Measurements from ENCODE around the gene EMID1.

The EMID1 gene

GRCh38 chr22:29298641-29299040 is 92.9 kb downstream of the EMID1 start:
- no peak for DNase-seq (ENCODE audit: low read depth)

DNA sequence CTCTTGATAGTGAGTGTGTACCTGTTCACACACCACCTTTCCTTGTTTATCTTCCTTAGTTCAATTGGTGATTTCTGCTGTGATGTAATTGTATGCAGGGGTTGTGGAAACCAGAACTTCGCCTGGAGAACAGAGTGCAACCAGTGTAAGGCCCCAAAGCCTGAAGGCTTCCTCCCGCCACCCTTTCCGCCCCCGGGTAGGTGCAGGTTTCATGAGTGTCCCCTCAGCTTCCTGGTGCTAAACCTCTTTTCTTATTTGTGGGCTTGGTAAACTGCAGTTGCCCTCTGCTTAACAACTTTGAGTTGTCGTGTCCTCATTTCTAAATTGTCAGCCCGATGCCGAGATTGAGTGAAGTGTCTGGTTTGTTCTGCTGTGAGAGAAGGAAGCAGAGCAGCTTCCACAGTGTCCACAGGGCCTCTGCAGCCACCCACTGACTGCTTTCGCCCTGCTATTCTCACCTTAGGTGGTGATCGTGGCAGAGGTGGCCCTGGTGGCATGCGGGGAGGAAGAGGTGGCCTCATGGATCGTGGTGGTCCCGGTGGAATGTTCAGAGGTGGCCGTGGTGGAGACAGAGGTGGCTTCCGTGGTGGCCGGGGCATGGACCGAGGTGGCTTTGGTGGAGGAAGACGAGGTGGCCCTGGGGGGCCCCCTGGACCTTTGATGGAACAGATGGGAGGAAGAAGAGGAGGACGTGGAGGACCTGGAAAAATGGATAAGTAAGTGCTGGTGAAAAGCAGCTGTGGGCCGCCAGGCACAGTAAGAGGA is 93.6 kb downstream of the EMID1 start:
- no peak for DNase-seq (ENCODE audit: low read depth)

DNA sequence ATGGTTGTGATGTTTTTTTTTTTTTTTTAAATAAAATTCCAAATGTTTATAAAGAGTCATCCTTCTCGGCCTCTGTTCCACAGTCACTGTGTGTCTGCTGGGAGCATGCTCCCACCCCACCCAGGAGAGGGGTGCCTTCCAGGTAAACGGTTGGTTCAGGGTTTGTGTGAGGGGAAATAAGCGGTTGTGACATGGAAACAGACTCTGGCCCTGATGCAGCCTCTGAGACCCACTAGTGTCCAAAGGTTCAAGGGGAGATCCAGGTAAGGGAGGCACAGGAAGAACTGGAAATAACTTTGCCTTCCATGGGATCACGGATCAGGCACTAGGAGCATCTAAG is 94.7 kb downstream of the EMID1 start:
- DNase-seq (ENCODE audit: low read depth): no peak

DNA sequence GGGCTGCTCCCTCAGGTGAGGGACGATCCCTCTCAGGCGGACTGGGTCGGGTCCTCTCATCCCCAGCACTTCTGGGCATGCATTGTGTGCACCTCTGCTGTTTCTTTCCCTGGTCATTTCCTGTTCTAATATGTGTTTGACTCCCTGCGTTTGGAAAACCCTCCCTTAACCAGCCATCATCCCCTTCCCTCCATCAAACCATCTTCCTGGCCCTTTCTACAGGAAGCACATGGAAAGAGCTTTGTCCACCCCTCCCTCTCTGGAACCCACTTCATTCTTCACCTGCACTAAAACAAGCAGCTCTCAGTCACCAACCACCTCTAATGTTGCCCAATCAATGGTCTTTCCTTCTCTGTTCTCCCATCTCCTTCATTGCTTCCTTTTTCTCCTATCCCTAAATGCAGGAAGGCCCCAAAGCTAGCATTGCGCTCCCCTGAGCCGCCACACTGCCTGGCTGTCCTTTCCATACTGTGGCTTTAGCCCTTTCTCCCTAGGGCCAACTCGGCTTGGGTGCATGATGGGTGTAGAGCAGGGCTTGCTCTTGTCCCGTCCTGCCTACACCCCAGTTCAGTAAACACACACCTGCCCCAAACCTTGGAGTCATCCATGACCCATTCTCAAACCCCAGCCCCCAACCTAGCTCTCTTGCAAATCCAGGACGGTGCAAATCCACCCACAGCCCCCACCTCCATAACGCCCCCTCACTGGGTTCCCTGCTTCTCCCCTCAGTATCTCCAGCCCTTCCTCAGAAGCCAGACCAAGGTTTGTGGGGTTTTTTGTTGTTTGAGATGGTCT is 95.3 kb downstream of the EMID1 start:
- no peak for DNase-seq (ENCODE audit: low read depth)

GRCh38 chr22:29301716-29302401 is 96.2 kb downstream of the EMID1 start:
- DNase-seq (ENCODE audit: low read depth): no peak

GRCh38 chr22:29302402-29302680 is 96.6 kb downstream of the EMID1 start:
- DNase-seq (ENCODE audit: low read depth): no peak

DNA sequence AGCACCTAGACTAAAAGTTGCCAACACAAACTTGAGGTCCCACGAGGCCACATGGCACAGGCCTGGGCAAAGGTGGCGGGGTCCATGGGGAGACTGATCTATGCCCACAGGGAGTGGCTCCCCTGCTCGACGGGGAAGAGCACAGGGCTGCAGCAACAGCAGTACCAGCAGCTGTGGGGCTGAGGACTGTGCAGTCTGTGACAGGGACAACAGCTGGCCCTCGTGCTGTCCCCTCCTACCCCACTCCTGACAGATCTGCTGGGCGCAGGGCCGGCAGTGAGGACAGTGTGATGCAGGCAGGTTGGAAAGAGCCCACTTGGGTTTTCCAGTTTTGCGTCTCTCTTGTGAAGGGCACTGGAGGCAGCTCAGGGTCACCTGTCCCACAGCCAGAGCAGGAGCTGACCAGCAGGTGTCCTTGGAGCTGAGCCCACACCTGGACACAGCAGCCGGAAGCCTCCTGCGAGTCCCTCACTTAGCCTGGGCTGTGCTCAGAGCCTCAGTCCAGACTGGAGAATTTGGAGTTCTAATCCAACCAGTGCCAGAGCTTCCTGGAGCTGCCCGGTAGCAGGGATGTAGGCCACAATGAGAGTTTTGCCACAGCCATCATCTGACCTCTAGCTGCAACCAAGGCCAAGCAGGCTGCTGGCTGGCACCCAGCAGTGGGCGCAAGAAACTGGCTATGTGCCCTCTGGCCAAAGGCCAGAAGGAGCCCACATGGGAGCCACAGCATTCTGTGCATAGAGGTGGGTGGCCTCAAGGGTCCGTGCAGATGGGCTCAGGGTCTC is 97.2 kb downstream of the EMID1 start:
- DNase-seq (ENCODE audit: low read depth): no peak

DNA sequence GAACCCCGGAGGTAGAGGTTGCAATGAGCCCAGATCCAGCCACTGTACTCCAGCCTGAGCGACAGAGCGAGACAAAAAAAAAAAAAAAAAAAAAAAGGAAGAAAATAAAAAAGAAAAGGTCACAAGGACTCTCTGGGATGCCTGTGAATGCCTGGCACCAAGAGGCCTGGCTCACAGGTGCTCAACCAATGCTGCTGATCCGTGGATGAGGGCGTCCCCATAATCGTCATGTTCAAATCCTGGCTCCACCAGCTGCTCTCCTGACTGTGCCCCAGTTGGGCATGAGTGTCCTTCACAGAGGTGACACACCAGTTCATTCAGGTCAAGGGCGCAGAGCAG is 100.1 kb downstream of the EMID1 start:
- DNase-seq (ENCODE audit: low read depth): no peak

GRCh38 chr22:29306175-29306834 is 100.6 kb downstream of the EMID1 start, which contains the start of gene GAS2L1:
GAS2L1 (plus strand) TSS chr22:29306650; CDS start chr22:29308106, 1,456 bp downstream.
- peak; percentile 67 for DNase-seq (ENCODE audit: low read depth)

GRCh38 chr22:29306835-29307595 is 101.3 kb downstream of the EMID1 start:
- DNase-seq (ENCODE audit: low read depth): no peak

- no peak for DNase-seq (ENCODE audit: low read depth)
Observed at GRCh38 chr22:29307596-29308147, 102.0 kb downstream of the EMID1 start.

GRCh38 chr22:29308148-29308790 is 102.6 kb downstream of the EMID1 start:
- DNase-seq (ENCODE audit: low read depth): no peak

DNA sequence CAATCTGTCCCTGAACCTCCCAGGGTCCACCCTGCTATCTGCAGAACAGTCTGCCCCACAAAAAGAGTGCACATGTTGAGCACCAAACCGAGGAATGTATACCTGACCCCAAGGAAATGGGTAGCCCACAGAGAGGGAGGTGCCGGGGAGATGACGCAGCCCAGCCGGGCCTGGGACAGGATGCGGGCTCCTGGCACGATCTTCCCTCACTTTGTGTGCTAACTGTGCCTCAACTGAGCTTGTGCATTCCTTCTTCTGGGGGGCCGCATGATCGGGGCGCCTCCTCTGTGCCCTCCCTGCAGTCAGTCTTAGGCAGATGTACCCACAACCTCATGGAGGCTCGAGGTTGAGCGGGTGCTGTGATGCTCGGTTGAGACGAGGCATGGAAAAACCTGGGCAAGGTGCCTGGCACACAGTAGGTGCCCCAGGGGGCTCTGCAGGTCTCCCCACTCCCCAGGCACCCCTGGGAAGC is 103.1 kb downstream of the EMID1 start:
- DNase-seq (ENCODE audit: low read depth): no peak
